H1 (cell line): ENCODE results near the gene CTTNBP2. TPM values are rescaled to one million over a fixed set of nuclear protein-coding genes. Genes with fewer than 3 reads are reported as not detected.

Source experiments
- CTCF ChIA-PET: fragments of 300-600 bp; sonication (Branson Sonifier 250); formaldehyde crosslinking; loops from one replicate; lab custom pipeline; 2021; ENCODE audit not compliant: partially characterized antibody; lab: Charles Lee
- POLR2A ChIA-PET: fragments of 300-600 bp; sonication (Branson Sonifier 250); formaldehyde crosslinking; loops from one replicate; lab custom pipeline; 2021; ENCODE audit warnings: inconsistent platforms; ENCODE audit not compliant: partially characterized antibody; lab: Charles Lee
- DNase-seq, 2 experiments: peaks; one replicate each; pipeline versions ENCODE4 v3.0.0 to v3.0.0-alpha.2; 2010 to 2022; ENCODE audit warnings: low spot score in 2 of 2, low read depth in 1 of 2, mixed read lengths in 1 of 2
- FAIRE-seq: peaks from 2 replicates; lab custom pipeline; 2011; peaks lifted over from hg19 to GRCh38; lab: Jason Lieb, UNC
- H2AFZ ChIP-seq: 2 replicates; pipeline ENCODE4 v1.8.1; 2012; ENCODE audit warnings: low read length, inconsistent platforms
- H2AK5ac ChIP-seq: 2 replicates; pipeline ENCODE4 v1.6.1; 2013; ENCODE audit warnings: low read depth, low read length
- H2BK120ac ChIP-seq: replicated peaks from 2 replicates; pipeline ENCODE3; 2013; ENCODE audit warnings: low read depth, low read length, inconsistent platforms
- H2BK12ac ChIP-seq: 2 replicates; pipeline ENCODE4 v1.6.1; 2013; ENCODE audit warnings: low read depth, low read length
- H2BK15ac ChIP-seq: 2 replicates; pipeline ENCODE4 v1.6.1; 2013; ENCODE audit warnings: low read length
- H2BK20ac ChIP-seq: 2 replicates; pipeline ENCODE4 v1.6.1; 2013; ENCODE audit warnings: low read length
- H2BK5ac ChIP-seq: 2 replicates; pipeline ENCODE4 v1.6.1; 2013; ENCODE audit warnings: low read depth, low read length
- H3K14ac ChIP-seq: 2 replicates; pipeline ENCODE4 v1.6.1; 2013; ENCODE audit warnings: inconsistent platforms; ENCODE audit not compliant: insufficient read length
- H3K18ac ChIP-seq: 2 replicates; pipeline ENCODE4 v1.6.1; 2013; ENCODE audit warnings: low read length; ENCODE audit errors: extremely low read depth
- H3K23ac ChIP-seq: 2 replicates; pipeline ENCODE4 v1.6.1; 2013; ENCODE audit warnings: inconsistent platforms; ENCODE audit not compliant: insufficient read length
- H3K23me2 ChIP-seq: 2 replicates; pipeline ENCODE4 v1.6.1; 2013; ENCODE audit warnings: low read depth, low read length
- H3K27ac ChIP-seq: 2 replicates; pipeline ENCODE4 v1.6.1; 2011; ENCODE audit warnings: low read depth, low read length, inconsistent platforms
- H3K27me3 ChIP-seq, 4 experiments: replicated peaks in 1 of 4; 1 replicate in 1 of 4; 2 replicates in 3 of 4; pipeline versions ENCODE4 v1.6.1 to v1.8.1; 2011 to 2013; ENCODE audit warnings: low read length in 3 of 4, mild to moderate bottlenecking in 3 of 4, inconsistent platforms in 2 of 4, mixed read lengths in 2 of 4, moderate library complexity in 1 of 4; ENCODE audit not compliant: control insufficient read depth in 3 of 4, insufficient read depth in 3 of 4; ENCODE audit errors: extremely low read depth in 1 of 4
- H3K36me3 ChIP-seq, 4 experiments: 2 replicates each; pipeline versions ENCODE4 v1.6.1 to v1.8.1; 2011 to 2013; ENCODE audit warnings: mild to moderate bottlenecking in 4 of 4, low read length in 3 of 4, moderate library complexity in 2 of 4, control low read depth in 1 of 4, inconsistent platforms in 1 of 4; ENCODE audit not compliant: insufficient read depth in 4 of 4, control insufficient read depth in 2 of 4
- H3K4ac ChIP-seq: replicated peaks from 2 replicates; pipeline ENCODE3; 2013; ENCODE audit warnings: low read length, low read depth, mixed read lengths, inconsistent platforms; ENCODE audit not compliant: insufficient read length
- H3K4me1 ChIP-seq, 4 experiments: replicated peaks in 1 of 4; 1 replicate in 1 of 4; 2 replicates in 3 of 4; pipeline versions ENCODE4 v1.6.1 to v1.8.1; 2011 to 2013; ENCODE audit warnings: low read length in 3 of 4, inconsistent platforms in 2 of 4, mixed read lengths in 1 of 4; ENCODE audit not compliant: insufficient read depth in 4 of 4, control insufficient read depth in 3 of 4
- H3K4me2 ChIP-seq, 2 experiments: 2 replicates each; pipeline versions ENCODE4 v1.6.1 to v1.8.1; 2011 to 2013; ENCODE audit warnings: low read depth in 2 of 2, low read length in 2 of 2, control low read depth in 1 of 2, inconsistent platforms in 1 of 2, mild to moderate bottlenecking in 1 of 2; ENCODE audit not compliant: insufficient read depth in 1 of 2
- H3K4me3 ChIP-seq, 4 experiments: fragments of 200-600, 300-600 bp in 1 of 4; sonication (generic), shearing (Covaris generic), sonication (Bioruptor Twin) in 1 of 4; 2 replicates each; pipeline versions ENCODE4 v1.5.1 to v1.8.1; 2011 to 2016; ENCODE audit warnings: low read length in 4 of 4, low read depth in 3 of 4, control low read depth in 2 of 4, inconsistent platforms in 2 of 4, mild to moderate bottlenecking in 2 of 4, mixed read lengths in 1 of 4, moderate library complexity in 1 of 4; ENCODE audit not compliant: insufficient read depth in 2 of 4; ENCODE audit errors: extremely low read depth in 1 of 4
- H3K56ac ChIP-seq: replicated peaks from 2 replicates; pipeline ENCODE3; 2013; ENCODE audit warnings: low read depth, mild to moderate bottlenecking, mixed read lengths, low read length, inconsistent platforms; ENCODE audit not compliant: insufficient read length
- H3K79me1 ChIP-seq: 2 replicates; pipeline ENCODE4 v1.6.1; 2013; ENCODE audit warnings: low read depth, low read length, control low read depth
- H3K79me2 ChIP-seq, 2 experiments: 2 replicates each; pipeline versions ENCODE4 v1.6.1 to v1.8.1; 2012 to 2013; ENCODE audit warnings: low read length in 2 of 2, mild to moderate bottlenecking in 2 of 2, inconsistent platforms in 1 of 2; ENCODE audit not compliant: insufficient read depth in 2 of 2, control insufficient read depth in 1 of 2
- H3K9ac ChIP-seq, 4 experiments: replicated peaks in 1 of 4; 1 replicate in 1 of 4; 2 replicates in 3 of 4; pipeline versions ENCODE4 v1.6.1 to v1.8.1; 2011 to 2013; ENCODE audit warnings: low read depth in 3 of 4, low read length in 3 of 4, control low read depth in 2 of 4, mild to moderate bottlenecking in 2 of 4, moderate library complexity in 2 of 4, inconsistent platforms in 1 of 4; ENCODE audit errors: extremely low read depth in 1 of 4
- H3K9me3 ChIP-seq, 2 experiments: 2 replicates each; pipeline versions ENCODE4 v1.6.1 to v1.8.1; 2012 to 2013; ENCODE audit warnings: mild to moderate bottlenecking in 2 of 2, moderate library complexity in 2 of 2, control low read depth in 1 of 2, inconsistent platforms in 1 of 2, low read depth in 1 of 2, low read length in 1 of 2, mixed read lengths in 1 of 2; ENCODE audit not compliant: insufficient read depth in 2 of 2
- H4K20me1 ChIP-seq, 2 experiments: replicated peaks in 1 of 2; 2 replicates each; pipeline versions ENCODE3 to v1.8.1; 2011 to 2013; ENCODE audit warnings: inconsistent platforms in 2 of 2, low read length in 2 of 2, mild to moderate bottlenecking in 1 of 2; ENCODE audit not compliant: insufficient read depth in 2 of 2, control insufficient read depth in 1 of 2
- H4K5ac ChIP-seq: 2 replicates; pipeline ENCODE4 v1.6.1; 2013; ENCODE audit warnings: low read length, low read depth, mixed read lengths, inconsistent platforms; ENCODE audit not compliant: insufficient read length
- H4K8ac ChIP-seq: 2 replicates; pipeline ENCODE4 v1.8.0; 2013; ENCODE audit warnings: mild to moderate bottlenecking, moderate library complexity, low read length, inconsistent platforms; ENCODE audit not compliant: insufficient read depth; ENCODE audit errors: extremely low read depth
- H4K91ac ChIP-seq: replicated peaks from 2 replicates; pipeline ENCODE3; 2013; ENCODE audit warnings: low read length, mixed read lengths, inconsistent platforms; ENCODE audit not compliant: insufficient read length
- ASH2L ChIP-seq: fragments of 200-600, 300-600 bp; sonication (generic); IDR thresholded peaks from one replicate; pipeline ENCODE4 v1.7.1; 2017; ENCODE audit warnings: low read length
- BCL11A ChIP-seq, 2 experiments: IDR thresholded peaks; one replicate each; pipeline ENCODE4 v1.6.1; 2011; ENCODE audit warnings: low read depth in 2 of 2, low read length in 2 of 2, mild to moderate bottlenecking in 2 of 2
- CREB1 ChIP-seq: IDR thresholded peaks from 2 replicates; pipeline ENCODE4 v1.6.1; 2012; ENCODE audit warnings: inconsistent platforms
- CTBP2 ChIP-seq: IDR thresholded peaks from 2 replicates; pipeline ENCODE4 v1.7.0; 2011; ENCODE audit warnings: borderline replicate concordance, mild to moderate bottlenecking, moderate library complexity, mixed read lengths, low read length; ENCODE audit not compliant: insufficient read depth, insufficient read length
- EZH2 ChIP-seq: fragments of 200-600 bp; sonication (generic); IDR thresholded peaks from 2 replicates; pipeline ENCODE4 v1.7.1; 2012; ENCODE audit warnings: low read depth, mild to moderate bottlenecking, moderate library complexity, low read length, inconsistent platforms; ENCODE audit not compliant: severe bottlenecking
- GABPA ChIP-seq: IDR thresholded peaks from 2 replicates; pipeline ENCODE4 v1.6.1; 2011; ENCODE audit warnings: mild to moderate bottlenecking, low read length, moderate library complexity, borderline replicate concordance; ENCODE audit not compliant: insufficient read depth
- JUN ChIP-seq: IDR thresholded peaks from 2 replicates; pipeline ENCODE4 v1.6.1; 2011; ENCODE audit warnings: low read depth, mild to moderate bottlenecking, improper control_type of control experiment, low read length
- JUND ChIP-seq: IDR thresholded peaks from 2 replicates; pipeline ENCODE4 v1.6.1; 2011; ENCODE audit warnings: mild to moderate bottlenecking, improper control_type of control experiment, low read length
- NRF1 ChIP-seq: IDR thresholded peaks from 2 replicates; pipeline ENCODE4 v1.6.1; 2011; ENCODE audit warnings: mild to moderate bottlenecking, low read depth, low read length, improper control_type of control experiment
- POLR2AphosphoS5 ChIP-seq: IDR thresholded peaks from 2 replicates; pipeline ENCODE4 v1.6.1; 2011; ENCODE audit warnings: low read depth, low read length
- RBBP5 ChIP-seq: IDR thresholded peaks from 2 replicates; pipeline ENCODE4 v1.7.1; 2012; ENCODE audit warnings: low read depth, mild to moderate bottlenecking, inconsistent platforms, low read length, moderate library complexity, borderline replicate concordance
- SIX5 ChIP-seq: IDR thresholded peaks from 2 replicates; pipeline ENCODE4 v1.6.1; 2011; ENCODE audit warnings: mild to moderate bottlenecking, low read depth, low read length
- SP2 ChIP-seq: IDR thresholded peaks from 2 replicates; pipeline ENCODE4 v1.6.1; 2012; ENCODE audit warnings: mild to moderate bottlenecking, low read length, inconsistent platforms
- SP4 ChIP-seq: IDR thresholded peaks from 2 replicates; pipeline ENCODE4 v1.6.1; 2012; ENCODE audit warnings: low read length, inconsistent platforms
- SRF ChIP-seq: IDR thresholded peaks from 2 replicates; pipeline ENCODE4 v1.6.1; 2011; ENCODE audit warnings: mild to moderate bottlenecking, low read depth, low read length, moderate library complexity
- TAF1 ChIP-seq: IDR thresholded peaks from 2 replicates; pipeline ENCODE4 v1.6.1; 2011; ENCODE audit warnings: mild to moderate bottlenecking, low read depth, low read length
- TEAD4 ChIP-seq: IDR thresholded peaks from 2 replicates; pipeline ENCODE4 v1.6.1; 2012; ENCODE audit warnings: low read depth, low read length, inconsistent platforms, mixed read lengths
- WGBS, 2 experiments: shearing (Covaris generic) in 1 of 2; methylation state at CpG; one replicate each; pipeline versions ENCODE4 v1.1.6 to v1.1.7; 2013 to 2015; ENCODE audit warnings: low lambda C conversion rate in 2 of 2, mixed read lengths in 2 of 2, inconsistent platforms in 1 of 2, low coverage in 1 of 2, missing lambda C conversion rate in 1 of 2; ENCODE audit not compliant: insufficient replicate concordance in 2 of 2, insufficient coverage in 1 of 2, insufficient read length in 1 of 2; ENCODE audit errors: extremely low coverage in 1 of 2, missing lambda C conversion rate in 1 of 2; 5-methylcytosine and 5-hydroxymethylcytosine counted together
- polyA plus RNA-seq, 7 experiments: library from polyadenylated mRNA; depleted of rRNA in 3 of 7; stranded (reverse) in 5 of 7; unstranded in 2 of 7; fragments of >200 nt in 5 of 7; fragments of 200-250 nt in 2 of 7; gene quantifications; 1 replicate in 5 of 7; 2 replicates in 1 of 7; 4 replicates in 1 of 7; pipeline versions ENCODE4 v1.2.1 to v1.2.3, GENCODE V29; 2011 to 2013; ENCODE audit warnings: missing spikeins in 2 of 7, mixed read lengths in 2 of 7
- total RNA-seq: library from RNA; stranded (reverse); fragmentation: NEBNext Ultra II Directional; extraction: Animal tissue kit (Norgen Biotek cat#: 25700); gene quantifications from 2 replicates; pipeline ENCODE4 v1.2.1, GENCODE V29; 2021

Gene CTTNBP2
- total and polyA plus RNA-seq, 2 of the 8 experiments (the other 6 are each of a cell fraction or from before 2014, with no cell fraction given) = 15.3 to 35.1 TPM

DNA sequence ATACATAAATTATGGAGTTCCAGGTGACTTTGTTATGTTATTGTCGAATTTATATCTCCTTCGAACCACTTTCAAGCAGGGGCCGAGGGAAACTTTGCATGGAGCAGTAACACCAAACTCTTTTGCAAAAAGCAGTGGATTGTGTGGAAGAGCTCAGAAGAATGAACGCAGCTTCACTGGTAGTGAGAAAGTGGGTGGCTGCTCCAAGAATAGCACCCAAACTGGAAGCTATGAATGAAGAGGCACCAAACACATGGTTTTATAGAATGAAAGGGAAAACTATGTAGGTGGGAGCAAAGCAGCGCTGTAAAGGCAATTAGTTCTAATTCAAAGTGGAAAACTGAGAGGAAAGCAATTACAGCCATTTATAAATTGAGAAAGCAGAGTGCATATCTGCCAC, 67.2 kb downstream of the CTTNBP2 start:
- H3K27ac ChIP-seq = no peak overlapping the region
- peaks cover 0 to 30% of the 10 kb centered on the region in 2 experiments; a peak in 2 of 4 replicates for H3K79me2 ChIP-seq
- no peak overlapping the region for H3K4me3 ChIP-seq
- FAIRE-seq (no peak), DNase-seq (no peak)
- H3K4me2 ChIP-seq = no peak overlapping the region
- no peak overlapping the region for H2BK12ac ChIP-seq
- POLR2A ChIA-PET = no interaction called here
- H2BK5ac ChIP-seq = no peak overlapping the region
- no peak overlapping the region for H2AFZ ChIP-seq
- no peak overlapping the region for H4K91ac ChIP-seq
- H3K79me1 ChIP-seq = no peaks in the 10 kb centered on the region; the same call in 1 of the 2 replicates
- no peaks in the 10 kb centered on the region for H3K9me3 ChIP-seq
- H3K56ac ChIP-seq = no peak overlapping the region
- H3K36me3 ChIP-seq = peaks cover 0 to 2% (median 0%) of the 10 kb centered on the region in 4 experiments; a peak in 1 of 8 replicates
- no peak overlapping the region for H2BK20ac ChIP-seq
- H3K14ac ChIP-seq = no peak overlapping the region
- H3K23me2 ChIP-seq = no peaks in the 10 kb centered on the region
- 83% methylated on average over 5 of the region's 5 CpGs; no CpG with 5 or more reads in 1 of the 2 experiments for WGBS, 2 experiments
- CTCF ChIA-PET = no interaction called here
- H3K18ac ChIP-seq = no peak overlapping the region
- H2BK120ac ChIP-seq = no peak overlapping the region
- no peak overlapping the region for H3K23ac ChIP-seq
- H3K27me3 ChIP-seq = no peaks in the 10 kb centered on the region
- peaks cover 2 to 10% (median 7%) of the 10 kb centered on the region in 4 experiments; a peak in 5 of 7 replicates for H3K4me1 ChIP-seq
- no peak overlapping the region for H3K4ac ChIP-seq
- H3K9ac ChIP-seq = no peak overlapping the region
- no peak overlapping the region for H2BK15ac ChIP-seq
- no peak overlapping the region for H4K5ac ChIP-seq
- H2AK5ac ChIP-seq = no peak overlapping the region
- no peak overlapping the region for H4K8ac ChIP-seq
- no peaks in the 10 kb centered on the region for H4K20me1 ChIP-seq
- no peak for TF ChIP-seq TEAD4
- TF ChIP-seq POLR2AphosphoS5 = no peak
- no peak for TF ChIP-seq TAF1
- no peak for TF ChIP-seq EZH2
- no peak for TF ChIP-seq SIX5
- TF ChIP-seq JUN = no peak
- TF ChIP-seq ASH2L = no peak
- no peak for TF ChIP-seq GABPA
- TF ChIP-seq SP4 = no peak
- TF ChIP-seq NRF1 = no peak
- no peak for TF ChIP-seq RBBP5
- no peak for TF ChIP-seq CTBP2
- TF ChIP-seq BCL11A (IDR thresholded peaks at IDR 0.05; ENCODE audit: low read depth in 2 of 2, low read length in 2 of 2) = no peak
- no peak for TF ChIP-seq CREB1
- no peak for TF ChIP-seq JUND
- TF ChIP-seq SP2 = no peak
- TF ChIP-seq SRF = no peak
